Measurements from ENCODE around the gene KCNQ5. TPM values are rescaled to one million over a fixed set of nuclear protein-coding genes. Genes with fewer than 3 reads are reported as not detected.

Gene KCNQ5
- total RNA-seq, 1 experiment from 2014 or later = 2.0 TPM

- DNase-seq (ENCODE audit: low spot score) (no peak), ATAC-seq (no peak)
- no peaks in the 10 kb centered on the region for H3K9me3 Mint-ChIP-seq
- peaks cover 19% of the 10 kb centered on the region for H3K4me1 Mint-ChIP-seq
- no peak overlapping the region for H3K27ac Mint-ChIP-seq
- POLR2A ChIA-PET = no interaction called here
- CTCF ChIA-PET = no interaction called here
- H3K4me3 Mint-ChIP-seq = no peak overlapping the region
- peaks cover 44% of the 10 kb centered on the region for H3K27me3 Mint-ChIP-seq (ENCODE audit: low read depth)
- no peaks in the 10 kb centered on the region for H3K36me3 Mint-ChIP-seq
- TF ChIP-seq ELF4 (CRISPR knock-in tag; IDR thresholded peaks at IDR 0.05; ENCODE audit: low read depth) (no peak), CTCF (IDR thresholded peaks at IDR 0.05) (0 out of 2 replicates have a peak, but pooled peaks have one; percentile 18)
Measured at GRCh38 chr6:72624557-72625160, 2.8 kb downstream of the KCNQ5 start.

- POLR2A ChIA-PET = no interaction called here
- Mint-ChIP-seq H3K4me1 (peaks cover 5% of the 10 kb centered on the region), H3K36me3 (no peaks in the 10 kb centered on the region), H3K27me3 (ENCODE audit: low read depth) (peaks cover 30% of the 10 kb centered on the region), H3K9me3 (no peaks in the 10 kb centered on the region), H3K4me3 (no peak overlapping the region), H3K27ac (no peak overlapping the region)
- DNase-seq (ENCODE audit: low spot score) (no peak), ATAC-seq (no peak)
- CTCF ChIA-PET = interaction anchor here (3.0 kb wide), 1 partner anchor 10 kb away, joined by 11 read pairs; no protein-coding TSS in a partner anchor
- TF ChIP-seq ZNF423 (CRISPR knock-in tag; IDR thresholded peaks at IDR 0.05) = no peak
- TF ChIP-seq, protein P1, sequence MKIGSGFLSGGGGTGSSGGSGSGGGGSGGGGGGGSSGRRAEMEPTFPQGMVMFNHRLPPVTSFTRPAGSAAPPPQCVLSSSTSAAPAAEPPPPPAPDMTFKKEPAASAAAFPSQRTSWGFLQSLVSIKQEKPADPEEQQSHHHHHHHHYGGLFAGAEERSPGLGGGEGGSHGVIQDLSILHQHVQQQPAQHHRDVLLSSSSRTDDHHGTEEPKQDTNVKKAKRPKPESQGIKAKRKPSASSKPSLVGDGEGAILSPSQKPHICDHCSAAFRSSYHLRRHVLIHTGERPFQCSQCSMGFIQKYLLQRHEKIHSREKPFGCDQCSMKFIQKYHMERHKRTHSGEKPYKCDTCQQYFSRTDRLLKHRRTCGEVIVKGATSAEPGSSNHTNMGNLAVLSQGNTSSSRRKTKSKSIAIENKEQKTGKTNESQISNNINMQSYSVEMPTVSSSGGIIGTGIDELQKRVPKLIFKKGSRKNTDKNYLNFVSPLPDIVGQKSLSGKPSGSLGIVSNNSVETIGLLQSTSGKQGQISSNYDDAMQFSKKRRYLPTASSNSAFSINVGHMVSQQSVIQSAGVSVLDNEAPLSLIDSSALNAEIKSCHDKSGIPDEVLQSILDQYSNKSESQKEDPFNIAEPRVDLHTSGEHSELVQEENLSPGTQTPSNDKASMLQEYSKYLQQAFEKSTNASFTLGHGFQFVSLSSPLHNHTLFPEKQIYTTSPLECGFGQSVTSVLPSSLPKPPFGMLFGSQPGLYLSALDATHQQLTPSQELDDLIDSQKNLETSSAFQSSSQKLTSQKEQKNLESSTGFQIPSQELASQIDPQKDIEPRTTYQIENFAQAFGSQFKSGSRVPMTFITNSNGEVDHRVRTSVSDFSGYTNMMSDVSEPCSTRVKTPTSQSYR (CRISPR knock-in tag; IDR thresholded peaks at IDR 0.05) = no peak
- TF ChIP-seq, protein P2, sequence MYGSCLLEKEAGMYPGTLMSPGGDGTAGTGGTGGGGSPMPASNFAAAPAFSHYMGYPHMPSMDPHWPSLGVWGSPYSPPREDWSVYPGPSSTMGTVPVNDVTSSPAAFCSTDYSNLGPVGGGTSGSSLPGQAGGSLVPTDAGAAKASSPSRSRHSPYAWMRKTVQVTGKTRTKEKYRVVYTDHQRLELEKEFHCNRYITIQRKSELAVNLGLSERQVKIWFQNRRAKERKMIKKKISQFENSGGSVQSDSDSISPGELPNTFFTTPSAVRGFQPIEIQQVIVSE (CRISPR knock-in tag; IDR thresholded peaks at IDR 0.05; ENCODE audit: borderline replicate concordance) = no peak
- no peak for TF ChIP-seq ZNF416 (CRISPR knock-in tag; IDR thresholded peaks at IDR 0.05)
- TF ChIP-seq JUN (CRISPR knock-in tag; IDR thresholded peaks at IDR 0.05) = no peak
- no peak for TF ChIP-seq ZSCAN18 (CRISPR knock-in tag; IDR thresholded peaks at IDR 0.05)
- TF ChIP-seq TCF7 (CRISPR knock-in tag; IDR thresholded peaks at IDR 0.05; ENCODE audit: low read depth) = no peak
- no peak for TF ChIP-seq TEAD4 (CRISPR knock-in tag; IDR thresholded peaks at IDR 0.05)
- no peak for TF ChIP-seq ATF6 (CRISPR knock-in tag; IDR thresholded peaks at IDR 0.05)
- TF ChIP-seq, protein P3, sequence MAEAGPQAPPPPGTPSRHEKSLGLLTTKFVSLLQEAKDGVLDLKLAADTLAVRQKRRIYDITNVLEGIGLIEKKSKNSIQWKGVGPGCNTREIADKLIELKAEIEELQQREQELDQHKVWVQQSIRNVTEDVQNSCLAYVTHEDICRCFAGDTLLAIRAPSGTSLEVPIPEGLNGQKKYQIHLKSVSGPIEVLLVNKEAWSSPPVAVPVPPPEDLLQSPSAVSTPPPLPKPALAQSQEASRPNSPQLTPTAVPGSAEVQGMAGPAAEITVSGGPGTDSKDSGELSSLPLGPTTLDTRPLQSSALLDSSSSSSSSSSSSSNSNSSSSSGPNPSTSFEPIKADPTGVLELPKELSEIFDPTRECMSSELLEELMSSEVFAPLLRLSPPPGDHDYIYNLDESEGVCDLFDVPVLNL (CRISPR knock-in tag; IDR thresholded peaks at IDR 0.05; ENCODE audit: borderline replicate concordance, low read depth) = no peak
- TF ChIP-seq CREM (CRISPR knock-in tag; IDR thresholded peaks at IDR 0.05) = no peak
- no peak for TF ChIP-seq NR3C1 (CRISPR knock-in tag; conservative IDR thresholded peaks at IDR 0.05; ENCODE audit: low read depth)
- no peak for TF ChIP-seq NR1H2 (CRISPR knock-in tag; IDR thresholded peaks at IDR 0.05)
- no peak for TF ChIP-seq ZNF512 (CRISPR knock-in tag; IDR thresholded peaks at IDR 0.05; ENCODE audit: borderline replicate concordance)
- TF ChIP-seq ELF4 (CRISPR knock-in tag; IDR thresholded peaks at IDR 0.05; ENCODE audit: low read depth) = no peak
- TF ChIP-seq ZNF263 (CRISPR knock-in tag; IDR thresholded peaks at IDR 0.05; ENCODE audit: low read depth) = no peak
- TF ChIP-seq, protein P4, sequence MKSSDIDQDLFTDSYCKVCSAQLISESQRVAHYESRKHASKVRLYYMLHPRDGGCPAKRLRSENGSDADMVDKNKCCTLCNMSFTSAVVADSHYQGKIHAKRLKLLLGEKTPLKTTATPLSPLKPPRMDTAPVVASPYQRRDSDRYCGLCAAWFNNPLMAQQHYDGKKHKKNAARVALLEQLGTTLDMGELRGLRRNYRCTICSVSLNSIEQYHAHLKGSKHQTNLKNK (CRISPR knock-in tag; IDR thresholded peaks at IDR 0.05) = no peak
- TF ChIP-seq MXD4 (CRISPR knock-in tag; IDR thresholded peaks at IDR 0.05; ENCODE audit: borderline replicate concordance) = no peak
Measured at GRCh38 chr6:72626126-72626525, 4.3 kb downstream of the KCNQ5 start.

All from WTC11 (cell line).